Upper lobe of left lung (tissue), 6 donors: Measurements from ENCODE around the gene CDK13. TPM values are rescaled to one million over a fixed set of nuclear protein-coding genes. Genes with fewer than 3 reads are reported as not detected.

Source experiments
- ATAC-seq, 2 donors: fragments of 200-7000 bp; cut with Tn5 transposase; one replicate each; pipeline ENCODE4 v1.9.1; 2022; ENCODE audit warnings: mild to moderate bottlenecking in 2 of 2, moderate library complexity in 2 of 2; ENCODE audit not compliant: low FRiP score in 2 of 2
- DNase-seq, 2 donors: peaks; one replicate each; pipeline ENCODE4 v3.0.0-alpha.2; 2019 to 2020
- H3K27ac ChIP-seq, 4 donors: fragments of 200-600 bp; sonication (generic); one replicate each; pipeline ENCODE4 v1.5.1; 2016 to 2019
- H3K27me3 ChIP-seq, 4 donors: fragments of 200-600 bp; sonication (generic); one replicate each; pipeline ENCODE4 v1.5.1; 2017 to 2019
- H3K36me3 ChIP-seq, 4 donors: fragments of 200-600 bp; sonication (generic); one replicate each; pipeline ENCODE4 v1.5.1; 2016 to 2019
- H3K4me1 ChIP-seq, 4 donors: fragments of 200-600 bp; sonication (generic); one replicate each; pipeline ENCODE4 v1.5.1; 2018 to 2019
- H3K4me3 ChIP-seq, 4 donors: fragments of 200-600 bp; sonication (generic); one replicate each; pipeline ENCODE4 v1.5.1; 2017 to 2019; ENCODE audit warnings: mild to moderate bottlenecking in 2 of 4, moderate library complexity in 1 of 4
- H3K9me3 ChIP-seq, 4 donors: fragments of 200-600 bp; sonication (generic); one replicate each; pipeline ENCODE4 v1.5.1; 2018 to 2019
- CTCF ChIP-seq, 6 experiments: fragments of 450-650 bp in 4 of 6; fragments of 200-600 bp in 2 of 6; sonication (generic) in 2 of 6; IDR thresholded peaks; one replicate each; pipeline ENCODE4 v1.5.1; 2016 to 2019; ENCODE audit warnings: antibody characterized with exemption in 6 of 6
- EP300 ChIP-seq, 4 donors: sonication (generic); formaldehyde crosslinking; IDR thresholded peaks; one replicate each; pipeline ENCODE4 v1.5.1; 2017; ENCODE audit warnings: antibody characterized with exemption in 4 of 4, control low read depth in 2 of 4
- POLR2A ChIP-seq, 4 donors: fragments of 450-650 bp; IDR thresholded peaks; one replicate each; pipeline ENCODE4 v1.5.1; 2016 to 2017; ENCODE audit warnings: antibody characterized with exemption in 4 of 4, mild to moderate bottlenecking in 2 of 4
- POLR2AphosphoS5 ChIP-seq, 2 donors: sonication (generic); formaldehyde crosslinking; IDR thresholded peaks; one replicate each; pipeline ENCODE4 v1.5.1; 2017; ENCODE audit warnings: antibody characterized with exemption in 2 of 2
- WGBS, 2 donors: methylation state at CpG; one replicate each; pipeline ENCODE4 v1.1.5; 2017 to 2018; 5-methylcytosine and 5-hydroxymethylcytosine counted together
- total RNA-seq, 6 donors: library from RNA; depleted of rRNA in 4 of 6; stranded (reverse); fragments of >200 nt in 4 of 6; gene quantifications; one replicate each; pipeline versions ENCODE4 v1.1.0 to v1.2.1, GENCODE V29; 2016 to 2021
- donor health status: DM: no; HTN: no; CAD: no; lungs with moderate emphysema.
- donor health status: DM: no; HTN: yes; CAD: no; lungs with severe emphysema.

Gene CDK13
- total RNA-seq, 6 donors from 2014 or later, result 39.0 to 145 (median 77.3) TPM

- WGBS, 2 donors, result 8% methylated on average over 2 of the region's 2 CpGs
Measured at GRCh38 chr7:39952374-39952773, 2.3 kb downstream of the CDK13 start.

DNA sequence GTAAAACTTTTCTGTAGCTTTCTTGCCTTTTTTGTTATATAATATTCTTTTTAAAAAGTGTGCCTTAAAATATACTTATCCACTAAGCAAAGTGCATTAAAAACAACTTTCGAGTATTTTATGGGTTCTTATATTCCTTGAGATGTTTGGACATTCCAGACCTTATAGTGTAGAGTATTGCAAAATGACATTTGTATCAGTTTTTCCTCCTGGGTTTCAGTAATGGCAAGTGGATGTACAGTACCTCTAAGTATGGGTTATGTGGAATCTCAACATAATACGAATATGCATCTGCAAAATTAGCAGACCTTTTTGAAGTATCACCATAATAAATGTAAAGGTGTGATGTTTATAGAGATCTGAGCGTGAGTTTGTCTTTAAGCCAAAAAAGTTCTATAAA lies 2.7 kb downstream of the CDK13 start:
- TF ChIP-seq POLR2A (IDR thresholded peaks at IDR 0.05) (no peak), POLR2AphosphoS5 (IDR thresholded peaks at IDR 0.05) (no peak), EP300 (IDR thresholded peaks at IDR 0.05) (no peak), CTCF (IDR thresholded peaks at IDR 0.05) (no peak)
- H3K27ac ChIP-seq, result peak overlapping the region in 1 of 4 donors; percentile 99
- H3K36me3 ChIP-seq, result no peaks in the 10 kb centered on the region
- H3K9me3 ChIP-seq, result no peaks in the 10 kb centered on the region
- H3K4me1 ChIP-seq, result peaks cover 29 to 63% (median 39%) of the 10 kb centered on the region in 4 donors
- DNase-seq (no peak), ATAC-seq (no peak)
- peak overlapping the region in 3 of 4 donors; percentile 72 to 93 (median 92) for H3K4me3 ChIP-seq
- H3K27me3 ChIP-seq, result no peaks in the 10 kb centered on the region
- WGBS, 2 donors, result 12 to 15% methylated on average over 3 of the region's 3 CpGs

More at GRCh38 chr7:39952374-39952773, 2.3 kb downstream of the CDK13 start:
- peaks cover 28 to 59% (median 38%) of the 10 kb centered on the region in 4 donors for H3K4me1 ChIP-seq
- H3K9me3 ChIP-seq, result no peaks in the 10 kb centered on the region
- peak overlapping the region; percentile 72 to 93 (median 89) for H3K4me3 ChIP-seq
- peak overlapping the region; percentile 98 to 100 (median 99) for H3K27ac ChIP-seq
- DNase-seq (no peak), ATAC-seq (no peak)
- TF ChIP-seq POLR2AphosphoS5 (IDR thresholded peaks at IDR 0.05) (no peak), POLR2A (IDR thresholded peaks at IDR 0.05) (no peak), EP300 (IDR thresholded peaks at IDR 0.05) (no peak), CTCF (IDR thresholded peaks at IDR 0.05) (no peak)
- no peaks in the 10 kb centered on the region for H3K27me3 ChIP-seq
- H3K36me3 ChIP-seq, result no peaks in the 10 kb centered on the region

- Histone ChIP-seq H3K27ac (no peak overlapping the region), H3K36me3 (peaks cover 0 to 6% (median 0%) of the 10 kb centered on the region in 4 donors), H3K4me3 (no peak overlapping the region), H3K9me3 (no peaks in the 10 kb centered on the region), H3K4me1 (peaks cover 35 to 69% (median 36%) of the 10 kb centered on the region in 4 donors), H3K27me3 (no peaks in the 10 kb centered on the region)
- ATAC-seq, result no peak
- no peak for DNase-seq
- TF ChIP-seq CTCF (IDR thresholded peaks at IDR 0.05), result no peak
- TF ChIP-seq POLR2A (IDR thresholded peaks at IDR 0.05), result no peak
- no peak for TF ChIP-seq POLR2AphosphoS5 (IDR thresholded peaks at IDR 0.05)
- TF ChIP-seq EP300 (IDR thresholded peaks at IDR 0.05), result no peak
- WGBS, 2 donors, result 85 to 91% methylated on average over 4 of the region's 4 CpGs
Measured at GRCh38 chr7:39954694-39955093, 4.6 kb downstream of the CDK13 start.

DNA sequence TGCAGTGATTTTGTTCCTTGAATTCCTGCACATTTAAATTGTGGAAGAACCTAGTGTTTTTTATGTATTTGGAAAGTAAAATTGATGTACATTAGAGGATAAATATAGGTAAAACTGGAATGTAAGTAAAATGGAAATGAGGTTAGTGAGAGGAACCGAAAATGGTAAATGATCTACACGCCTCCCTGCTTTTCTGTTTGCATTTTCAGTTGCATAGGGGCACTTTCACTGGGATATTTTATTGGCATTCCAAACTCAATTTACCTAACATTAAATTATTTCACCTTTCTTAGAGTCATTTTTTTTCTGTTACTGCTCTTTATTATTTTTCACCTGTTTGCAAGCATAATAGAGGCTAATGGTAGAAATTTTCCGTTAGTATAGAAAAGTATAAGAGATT lies 8.0 kb downstream of the CDK13 start:
- no peak overlapping the region for H3K4me3 ChIP-seq
- TF ChIP-seq POLR2AphosphoS5 (IDR thresholded peaks at IDR 0.05), result no peak
- TF ChIP-seq POLR2A (IDR thresholded peaks at IDR 0.05), result no peak
- TF ChIP-seq CTCF (IDR thresholded peaks at IDR 0.05), result no peak
- no peak for TF ChIP-seq EP300 (IDR thresholded peaks at IDR 0.05)
- H3K27ac ChIP-seq, result no peak overlapping the region
- no peak for DNase-seq
- no peaks in the 10 kb centered on the region for H3K9me3 ChIP-seq
- 85 to 87% methylated on average over 3 of the region's 3 CpGs for WGBS, 2 donors
- peaks cover 0 to 6% (median 0%) of the 10 kb centered on the region in 4 donors for H3K36me3 ChIP-seq
- H3K4me1 ChIP-seq, result peaks cover 35 to 59% (median 36%) of the 10 kb centered on the region in 4 donors
- H3K27me3 ChIP-seq, result no peaks in the 10 kb centered on the region
- ATAC-seq, result no peak
